ENCODE results near the gene HBG2.

Gene HBG2

DNA sequence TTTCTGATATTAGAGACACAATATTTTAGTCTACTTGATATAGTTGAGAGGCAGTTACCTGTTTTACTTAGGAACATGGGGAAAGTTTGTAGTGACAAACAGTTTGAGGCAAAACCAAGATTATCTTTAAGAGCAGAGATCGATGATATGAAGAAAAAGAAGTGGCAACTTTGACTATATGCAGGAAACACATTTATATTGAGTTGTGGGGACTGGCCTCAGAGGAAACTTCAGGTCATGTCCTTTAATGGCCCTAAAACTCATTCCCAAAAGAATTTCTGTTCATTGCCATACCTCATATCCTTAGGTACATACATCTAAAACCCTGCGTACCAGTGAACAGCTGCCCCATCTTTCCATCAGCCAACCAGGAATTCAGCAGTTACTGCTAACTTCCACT lies 9.4 kb downstream of the HBG2 start:
- Histone ChIP-seq H3K9ac (ENCODE audit: low read depth, low read length) (no peak overlapping the region), H3K36me3 (ENCODE audit: control insufficient read depth, insufficient read depth, low read length) (no peaks in the 10 kb centered on the region), H3K9me3 (ENCODE audit: control insufficient read depth, insufficient read depth, low read length) (no peaks in the 10 kb centered on the region), H3K4me1 (ENCODE audit: control insufficient read depth, insufficient read depth, low read length) (no peaks in the 10 kb centered on the region), H3K4me3 (ENCODE audit: low read depth, low read length) (no peak overlapping the region), H3K27me3 (ENCODE audit: control insufficient read depth, insufficient read depth, low read length) (no peaks in the 10 kb centered on the region)

DNA sequence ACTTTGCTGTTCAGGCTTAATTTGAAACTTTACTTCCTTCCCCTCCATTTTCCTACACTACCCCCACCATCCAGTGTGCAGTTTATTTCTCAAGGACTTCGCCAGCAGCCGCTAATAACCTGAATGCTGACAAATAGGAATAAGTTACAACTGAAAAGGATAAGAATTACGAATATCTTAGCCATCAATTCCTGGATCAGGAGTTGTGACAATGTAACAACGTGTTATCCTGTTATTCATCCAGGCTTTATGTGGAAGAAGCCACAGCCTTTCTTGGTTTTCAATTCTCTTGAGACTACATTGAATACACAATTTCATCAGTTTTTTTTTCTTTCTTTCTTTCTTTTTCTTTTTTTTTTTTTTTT lies 10.8 kb downstream of the HBG2 start:
- Histone ChIP-seq H3K36me3 (ENCODE audit: control insufficient read depth, insufficient read depth, low read length) (no peaks in the 10 kb centered on the region), H3K9ac (ENCODE audit: low read depth, low read length) (no peak overlapping the region), H3K4me1 (ENCODE audit: control insufficient read depth, insufficient read depth, low read length) (no peaks in the 10 kb centered on the region), H3K27me3 (ENCODE audit: control insufficient read depth, insufficient read depth, low read length) (no peaks in the 10 kb centered on the region), H3K9me3 (ENCODE audit: control insufficient read depth, insufficient read depth, low read length) (no peaks in the 10 kb centered on the region), H3K4me3 (ENCODE audit: low read depth, low read length) (no peak overlapping the region)

DNA sequence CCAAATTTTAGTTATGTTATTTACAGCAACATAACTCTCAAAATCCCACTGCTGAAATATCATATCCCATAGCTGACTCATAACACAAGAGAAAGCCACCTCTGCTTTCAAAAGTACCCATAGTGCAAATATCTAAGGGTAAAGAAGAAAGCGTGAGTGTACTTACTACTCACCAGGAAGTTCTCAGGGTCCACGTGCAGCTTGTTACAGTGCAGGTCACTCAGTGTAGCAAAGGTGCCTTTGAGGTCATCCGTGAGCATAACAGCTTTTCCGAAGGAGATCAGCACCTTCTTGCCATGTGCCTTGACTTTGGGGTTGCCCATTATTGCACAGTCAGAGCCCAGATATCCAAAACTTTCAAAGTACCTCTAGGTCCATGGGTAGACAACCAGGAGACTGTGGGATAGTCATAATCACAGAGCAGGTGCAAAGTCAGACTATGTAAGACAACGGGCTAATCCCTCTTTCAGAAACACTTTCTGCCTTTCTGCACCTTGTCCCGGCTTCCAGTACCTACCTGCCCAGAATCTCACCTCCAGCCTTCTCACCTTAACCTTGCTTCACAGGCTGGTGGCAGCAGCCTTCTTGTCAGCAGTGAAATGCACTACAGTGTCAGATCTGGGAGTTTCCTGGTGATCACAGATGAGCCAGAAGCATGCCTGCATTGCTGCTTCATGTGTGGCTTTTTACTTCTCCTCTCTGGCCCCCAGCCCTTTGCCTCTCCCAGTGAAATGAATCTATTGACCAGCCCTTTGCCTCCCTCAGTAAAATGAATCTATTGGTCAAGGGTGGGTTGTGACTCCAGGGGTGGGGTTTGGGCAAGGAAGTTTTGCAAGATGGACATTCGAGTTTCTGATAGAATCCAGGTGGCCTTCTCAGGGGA lies 11.4 kb downstream of the HBG2 start:
- Histone ChIP-seq H3K4me3 (ENCODE audit: low read depth, low read length) (no peak overlapping the region), H3K36me3 (ENCODE audit: control insufficient read depth, insufficient read depth, low read length) (no peaks in the 10 kb centered on the region), H3K9ac (ENCODE audit: low read depth, low read length) (no peak overlapping the region), H3K9me3 (ENCODE audit: control insufficient read depth, insufficient read depth, low read length) (no peaks in the 10 kb centered on the region), H3K4me1 (ENCODE audit: control insufficient read depth, insufficient read depth, low read length) (no peaks in the 10 kb centered on the region), H3K27me3 (ENCODE audit: control insufficient read depth, insufficient read depth, low read length) (no peaks in the 10 kb centered on the region)

DNA sequence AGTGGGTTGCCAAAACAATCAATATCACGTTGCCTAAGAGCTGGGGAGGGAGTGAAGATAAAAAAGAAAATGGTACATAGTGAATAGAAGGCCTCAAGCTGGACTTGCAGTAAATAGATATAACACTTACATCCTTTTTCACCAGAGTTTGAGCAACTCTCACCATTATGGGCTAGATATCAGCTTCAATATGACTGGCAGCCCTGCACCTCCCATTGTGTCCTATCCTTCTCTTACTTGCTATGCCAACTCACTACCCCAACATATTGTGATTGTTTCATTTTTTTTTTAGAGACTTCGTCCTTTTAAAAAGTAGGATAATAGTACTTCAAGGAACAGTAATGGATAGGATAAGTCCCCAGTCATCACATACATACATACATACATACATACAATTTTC lies 12.4 kb downstream of the HBG2 start:
- Histone ChIP-seq H3K9me3 (ENCODE audit: control insufficient read depth, insufficient read depth, low read length) (no peaks in the 10 kb centered on the region), H3K4me1 (ENCODE audit: control insufficient read depth, insufficient read depth, low read length) (no peaks in the 10 kb centered on the region), H3K27me3 (ENCODE audit: control insufficient read depth, insufficient read depth, low read length) (no peaks in the 10 kb centered on the region), H3K36me3 (ENCODE audit: control insufficient read depth, insufficient read depth, low read length) (no peaks in the 10 kb centered on the region), H3K9ac (ENCODE audit: low read depth, low read length) (no peak overlapping the region), H3K4me3 (ENCODE audit: low read depth, low read length) (no peak overlapping the region)

DNA sequence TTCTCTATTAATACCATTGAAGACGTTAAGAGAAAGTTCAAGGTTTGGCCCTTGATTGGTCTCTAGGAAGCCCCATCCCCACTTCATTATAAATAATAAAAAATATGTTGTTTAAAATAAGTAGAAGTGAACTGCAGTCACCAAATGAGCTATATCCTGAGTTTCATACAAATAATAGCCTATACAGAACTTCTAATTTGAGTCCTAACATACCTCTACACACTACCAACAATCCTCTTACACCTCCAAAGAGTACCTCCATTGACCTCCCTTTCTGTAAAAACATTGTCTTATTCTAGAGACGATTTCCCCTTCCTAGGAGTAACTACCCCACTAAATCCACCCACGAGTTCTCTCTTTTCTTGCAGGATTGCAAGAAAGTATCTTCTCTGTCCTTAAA lies 13.1 kb downstream of the HBG2 start:
- Histone ChIP-seq H3K4me3 (ENCODE audit: low read depth, low read length) (no peak overlapping the region), H3K27me3 (ENCODE audit: control insufficient read depth, insufficient read depth, low read length) (no peaks in the 10 kb centered on the region)

DNA sequence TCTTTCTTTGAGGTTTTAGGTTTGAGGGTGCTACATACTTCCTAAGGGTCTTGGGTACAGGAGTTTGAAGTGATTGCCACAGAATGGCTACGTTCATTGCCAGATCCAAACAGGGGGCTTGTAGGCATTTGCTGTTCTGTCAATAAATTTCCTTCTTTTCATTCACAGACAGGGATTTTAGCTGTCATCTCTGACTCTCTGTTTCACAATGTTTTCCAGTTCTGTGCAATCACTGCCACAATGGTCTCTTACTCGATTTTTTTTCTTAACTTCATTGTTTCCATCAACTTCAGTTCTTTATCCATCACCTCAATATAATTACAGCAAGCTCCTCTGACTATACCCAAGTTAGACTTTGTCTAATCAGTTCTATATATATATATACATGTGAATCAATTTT lies 14.1 kb downstream of the HBG2 start:
- H3K9ac ChIP-seq (ENCODE audit: low read depth, low read length), result no peak overlapping the region
- no peak overlapping the region for H3K4me3 ChIP-seq (ENCODE audit: low read depth, low read length)
- no peaks in the 10 kb centered on the region for H3K27me3 ChIP-seq (ENCODE audit: control insufficient read depth, insufficient read depth, low read length)
- H3K4me1 ChIP-seq (ENCODE audit: control insufficient read depth, insufficient read depth, low read length), result no peaks in the 10 kb centered on the region
- no peaks in the 10 kb centered on the region for H3K36me3 ChIP-seq (ENCODE audit: control insufficient read depth, insufficient read depth, low read length)
- H3K9me3 ChIP-seq (ENCODE audit: control insufficient read depth, insufficient read depth, low read length), result no peaks in the 10 kb centered on the region

More for the DNA sequence above, 13.1 kb downstream of the HBG2 start:
- Histone ChIP-seq H3K9me3 (ENCODE audit: control insufficient read depth, insufficient read depth, low read length) (no peaks in the 10 kb centered on the region), H3K4me1 (ENCODE audit: control insufficient read depth, insufficient read depth, low read length) (no peaks in the 10 kb centered on the region), H3K36me3 (ENCODE audit: control insufficient read depth, insufficient read depth, low read length) (no peaks in the 10 kb centered on the region), H3K9ac (ENCODE audit: low read depth, low read length) (no peak overlapping the region)

DNA sequence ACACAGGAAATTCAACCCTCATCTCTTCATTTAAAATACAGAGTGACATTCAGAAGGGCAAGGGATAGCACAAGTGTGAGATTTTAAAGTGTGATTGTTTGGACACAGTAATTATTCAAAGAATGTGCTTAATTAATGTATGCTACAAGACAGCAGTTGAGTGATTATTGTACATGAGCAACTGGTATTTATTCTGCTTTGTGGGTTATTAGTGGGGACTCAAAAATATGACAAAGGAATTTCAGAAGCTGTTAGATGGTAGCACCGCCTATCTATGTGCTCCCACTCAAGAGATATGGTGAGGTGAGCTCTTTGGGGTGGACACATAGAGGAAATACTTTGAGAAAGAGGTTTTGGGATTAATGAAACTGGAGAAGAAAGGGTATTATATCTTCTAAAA lies 14.5 kb downstream of the HBG2 start:
- H3K4me1 ChIP-seq (ENCODE audit: control insufficient read depth, insufficient read depth, low read length), result no peaks in the 10 kb centered on the region
- no peaks in the 10 kb centered on the region for H3K9me3 ChIP-seq (ENCODE audit: control insufficient read depth, insufficient read depth, low read length)
- no peaks in the 10 kb centered on the region for H3K36me3 ChIP-seq (ENCODE audit: control insufficient read depth, insufficient read depth, low read length)
- H3K9ac ChIP-seq (ENCODE audit: low read depth, low read length), result no peak overlapping the region
- H3K4me3 ChIP-seq (ENCODE audit: low read depth, low read length), result no peak overlapping the region
- H3K27me3 ChIP-seq (ENCODE audit: control insufficient read depth, insufficient read depth, low read length), result no peaks in the 10 kb centered on the region

DNA sequence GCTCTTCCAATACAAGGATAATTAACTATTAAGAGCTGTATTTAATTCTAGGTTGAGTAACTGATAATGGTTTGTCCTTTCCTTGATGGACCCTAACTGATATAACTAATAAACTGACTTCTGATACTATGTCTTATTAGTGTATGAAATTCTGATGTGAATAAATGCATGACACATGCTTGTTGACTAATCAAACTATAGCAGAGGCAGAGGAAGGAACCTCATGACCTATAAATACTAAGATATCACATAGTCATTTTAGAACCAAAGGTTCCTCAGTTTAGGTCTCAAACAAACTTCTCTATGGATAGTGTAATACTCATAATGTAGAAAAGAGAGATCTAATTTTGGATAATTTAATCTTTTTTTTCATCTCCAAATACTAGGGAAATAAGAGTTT lies 15.5 kb downstream of the HBG2 start:
- Histone ChIP-seq H3K9me3 (ENCODE audit: control insufficient read depth, insufficient read depth, low read length) (no peaks in the 10 kb centered on the region), H3K36me3 (ENCODE audit: control insufficient read depth, insufficient read depth, low read length) (no peaks in the 10 kb centered on the region), H3K27me3 (ENCODE audit: control insufficient read depth, insufficient read depth, low read length) (no peaks in the 10 kb centered on the region), H3K4me1 (ENCODE audit: control insufficient read depth, insufficient read depth, low read length) (no peaks in the 10 kb centered on the region), H3K4me3 (ENCODE audit: low read depth, low read length) (no peak overlapping the region), H3K9ac (ENCODE audit: low read depth, low read length) (no peak overlapping the region)

DNA sequence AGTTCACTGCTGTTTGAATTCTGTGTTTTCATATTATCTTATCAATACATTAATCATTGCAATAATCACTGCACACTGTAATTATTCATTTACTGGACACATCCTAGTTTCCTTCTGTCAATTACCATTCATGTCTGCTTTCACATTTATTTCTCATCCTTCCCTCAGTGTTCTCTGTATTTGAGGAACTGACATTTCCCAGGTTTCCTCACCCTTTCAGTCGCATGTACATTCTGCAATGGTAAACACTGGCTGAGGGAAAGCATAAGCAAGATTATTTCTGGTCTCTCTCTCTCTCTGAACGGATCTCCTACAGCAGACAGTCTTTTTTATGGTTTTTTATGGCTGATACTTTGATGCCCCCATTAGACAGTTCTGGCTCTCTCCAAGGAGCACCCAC lies 16.1 kb downstream of the HBG2 start:
- Histone ChIP-seq H3K9me3 (ENCODE audit: control insufficient read depth, insufficient read depth, low read length) (no peaks in the 10 kb centered on the region), H3K4me1 (ENCODE audit: control insufficient read depth, insufficient read depth, low read length) (no peaks in the 10 kb centered on the region), H3K9ac (ENCODE audit: low read depth, low read length) (no peak overlapping the region), H3K27me3 (ENCODE audit: control insufficient read depth, insufficient read depth, low read length) (no peaks in the 10 kb centered on the region), H3K4me3 (ENCODE audit: low read depth, low read length) (no peak overlapping the region), H3K36me3 (ENCODE audit: control insufficient read depth, insufficient read depth, low read length) (no peaks in the 10 kb centered on the region)

DNA sequence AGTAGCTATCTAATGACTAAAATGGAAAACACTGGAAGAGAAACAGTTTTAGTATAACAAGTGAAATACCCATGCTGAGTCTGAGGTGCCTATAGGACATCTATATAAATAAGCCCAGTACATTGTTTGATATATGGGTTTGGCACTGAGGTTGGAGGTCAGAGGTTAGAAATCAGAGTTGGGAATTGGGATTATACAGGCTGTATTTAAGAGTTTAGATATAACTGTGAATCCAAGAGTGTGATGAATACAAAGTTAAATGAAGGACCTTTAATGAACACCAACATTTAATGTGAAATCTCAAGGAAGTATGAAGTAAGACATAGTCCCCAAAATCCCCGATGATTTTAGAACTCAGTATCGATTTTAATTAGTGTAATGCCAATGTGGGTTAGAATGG lies 17.2 kb downstream of the HBG2 start:
- H3K4me3 ChIP-seq (ENCODE audit: low read depth, low read length), result no peak overlapping the region
- H3K4me1 ChIP-seq (ENCODE audit: control insufficient read depth, insufficient read depth, low read length), result no peaks in the 10 kb centered on the region
- no peaks in the 10 kb centered on the region for H3K9me3 ChIP-seq (ENCODE audit: control insufficient read depth, insufficient read depth, low read length)
- H3K9ac ChIP-seq (ENCODE audit: low read depth, low read length), result no peak overlapping the region
- no peaks in the 10 kb centered on the region for H3K27me3 ChIP-seq (ENCODE audit: control insufficient read depth, insufficient read depth, low read length)
- H3K36me3 ChIP-seq (ENCODE audit: control insufficient read depth, insufficient read depth, low read length), result no peaks in the 10 kb centered on the region

DNA sequence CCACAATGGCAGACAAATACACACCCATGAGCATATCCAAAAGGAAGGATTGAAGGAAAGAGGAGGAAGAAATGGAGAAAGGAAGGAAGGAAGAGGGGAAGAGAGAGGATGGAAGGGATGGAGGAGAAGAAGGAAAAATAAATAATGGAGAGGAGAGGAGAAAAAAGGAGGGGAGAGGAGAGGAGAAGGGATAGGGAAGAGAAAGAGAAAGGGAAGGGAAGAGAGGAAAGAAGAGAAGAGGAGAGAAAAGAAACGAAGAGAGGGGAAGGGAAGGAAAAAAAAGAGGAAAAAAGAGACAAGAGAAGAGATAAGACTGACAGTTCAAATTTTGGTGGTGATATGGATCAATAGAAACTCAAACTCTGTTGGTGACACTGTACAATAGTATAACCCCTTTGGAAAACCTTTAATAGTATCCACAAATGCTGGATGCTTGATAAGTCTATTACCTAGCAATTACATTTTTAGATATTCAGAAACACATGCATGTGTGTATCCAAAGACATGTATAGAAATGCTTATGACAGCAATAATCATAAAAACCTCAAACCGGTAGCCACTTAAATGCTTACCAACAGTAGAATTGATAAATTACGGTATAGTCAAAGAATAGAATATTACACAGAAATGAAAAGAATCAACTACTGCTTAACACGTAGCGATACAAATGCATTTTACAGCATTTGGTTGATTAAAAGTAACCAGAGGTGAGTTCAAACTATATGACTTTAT lies 19.1 kb downstream of the HBG2 start:
- Histone ChIP-seq H3K36me3 (ENCODE audit: control insufficient read depth, insufficient read depth, low read length) (no peaks in the 10 kb centered on the region), H3K4me3 (ENCODE audit: low read depth, low read length) (no peak overlapping the region), H3K9ac (ENCODE audit: low read depth, low read length) (no peak overlapping the region), H3K27me3 (ENCODE audit: control insufficient read depth, insufficient read depth, low read length) (no peaks in the 10 kb centered on the region), H3K4me1 (ENCODE audit: control insufficient read depth, insufficient read depth, low read length) (no peaks in the 10 kb centered on the region), H3K9me3 (ENCODE audit: control insufficient read depth, insufficient read depth, low read length) (no peaks in the 10 kb centered on the region)

DNA sequence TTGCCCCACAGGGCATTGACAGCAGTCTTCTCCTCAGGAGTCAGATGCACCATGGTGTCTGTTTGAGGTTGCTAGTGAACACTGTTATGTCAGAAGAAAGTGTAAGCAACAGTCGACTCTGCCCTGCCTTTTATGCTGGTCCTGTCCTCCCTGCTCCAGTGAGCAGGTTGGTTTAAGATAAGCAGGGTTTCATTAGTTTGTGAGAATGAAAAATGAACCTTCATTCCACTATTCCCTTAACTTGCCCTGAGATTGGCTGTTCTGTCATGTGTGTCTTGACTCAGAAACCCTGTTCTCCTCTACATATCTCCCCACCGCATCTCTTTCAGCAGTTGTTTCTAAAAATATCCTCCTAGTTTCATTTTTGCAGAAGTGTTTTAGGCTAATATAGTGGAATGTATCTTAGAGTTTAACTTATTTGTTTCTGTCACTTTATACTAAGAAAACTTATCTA lies 20.2 kb downstream of the HBG2 start, which contains the start of gene HBD:
Gene HBD (minus strand): TSS at position 103 of the 454 bp plus-strand sequence. CDS start 50 bp downstream, at position 53.
- Histone ChIP-seq H3K9ac (ENCODE audit: low read depth, low read length) (no peak within 1 kb of the TSS), H3K27me3 (ENCODE audit: control insufficient read depth, insufficient read depth, low read length) (no peaks in the 10 kb centered on the region), H3K4me1 (ENCODE audit: control insufficient read depth, insufficient read depth, low read length) (no peaks in the 10 kb centered on the region), H3K4me3 (ENCODE audit: low read depth, low read length) (no peak within 1 kb of the TSS), H3K36me3 (ENCODE audit: control insufficient read depth, insufficient read depth, low read length) (no peaks in the 10 kb centered on the region), H3K9me3 (ENCODE audit: control insufficient read depth, insufficient read depth, low read length) (no peaks in the 10 kb centered on the region)
